Loucy (cell line): ENCODE data around the gene RPL27.

Experiments
- H2AFZ ChIP-seq: fragments of 200-600 bp; sonication (generic); 2 replicates; pipeline ENCODE4 v1.6.0; 2016; ENCODE audit warnings: antibody characterized with exemption, mild to moderate bottlenecking, low read length, moderate library complexity
- H3F3A ChIP-seq: fragments of 200-600 bp; 2 replicates; pipeline ENCODE4 v1.6.0; 2016; ENCODE audit warnings: antibody characterized with exemption, low read depth, mild to moderate bottlenecking
- H3K27me3 ChIP-seq: fragments of 200-600 bp; sonication (generic); 2 replicates; pipeline ENCODE4 v1.6.1; 2014; ENCODE audit warnings: low read length, mild to moderate bottlenecking; ENCODE audit not compliant: insufficient read depth, poor library complexity, severe bottlenecking
- H3K36me3 ChIP-seq: fragments of 200-600 bp; sonication (generic); 2 replicates; pipeline ENCODE4 v1.6.1; 2016; ENCODE audit warnings: low read length; ENCODE audit not compliant: insufficient read depth
- H3K4me1 ChIP-seq: fragments of 200-600 bp; sonication (generic); 2 replicates; pipeline ENCODE4 v1.5.1; 2014; ENCODE audit warnings: low read length, mild to moderate bottlenecking; ENCODE audit not compliant: insufficient read depth, poor library complexity, severe bottlenecking
- H3K4me2 ChIP-seq: fragments of 200-600 bp; sonication (generic); 2 replicates; pipeline ENCODE4 v1.6.0; 2014; ENCODE audit warnings: antibody characterized with exemption, low read length, low read depth, mild to moderate bottlenecking; ENCODE audit not compliant: poor library complexity, severe bottlenecking
- H3K4me3 ChIP-seq: fragments of 200-600 bp; sonication (generic); 2 replicates; pipeline ENCODE4 v1.5.1; 2014; ENCODE audit warnings: low read length, mild to moderate bottlenecking, mixed read lengths; ENCODE audit not compliant: poor library complexity, severe bottlenecking
- H3K79me2 ChIP-seq: fragments of 200-600 bp; sonication (generic); 2 replicates; pipeline ENCODE4 v1.6.1; 2014; ENCODE audit warnings: low read length; ENCODE audit not compliant: insufficient read depth
- H3K9ac ChIP-seq: fragments of 200-600 bp; sonication (generic); 2 replicates; pipeline ENCODE4 v1.6.0; 2014; ENCODE audit warnings: mild to moderate bottlenecking, low read depth, low read length, moderate library complexity; ENCODE audit not compliant: poor library complexity, severe bottlenecking
- H3K9me2 ChIP-seq: fragments of 200-600 bp; sonication (generic); replicated peaks from 2 replicates; pipeline ENCODE4 v1.6.1; 2016; ENCODE audit warnings: low read depth, low read length, mixed read lengths
- H3K9me3 ChIP-seq: fragments of 200-600 bp; sonication (generic); 2 replicates; pipeline ENCODE4 v1.6.1; 2014; ENCODE audit warnings: mild to moderate bottlenecking, antibody characterized with exemption, low read length, low read depth; ENCODE audit not compliant: insufficient read depth
- H4K20me1 ChIP-seq: fragments of 200-600 bp; sonication (generic); 2 replicates; pipeline ENCODE4 v1.6.0; 2014; ENCODE audit warnings: antibody characterized with exemption, low read length, mild to moderate bottlenecking; ENCODE audit not compliant: insufficient read depth, poor library complexity, severe bottlenecking
- CTCF ChIP-seq: fragments of 200-600 bp; sonication (generic); conservative IDR thresholded peaks from 2 replicates; pipeline ENCODE4 v1.5.1; 2014; ENCODE audit warnings: mild to moderate bottlenecking, antibody characterized with exemption, low read length
- EZH2phosphoT487 ChIP-seq: fragments of 200-600 bp; IDR thresholded peaks from 2 replicates; pipeline ENCODE4 v1.6.1; 2018; ENCODE audit warnings: antibody characterized with exemption, mild to moderate bottlenecking, moderate library complexity, borderline replicate concordance

Gene RPL27

GRCh38 chr17:43034894-43035293, 36.7 kb downstream of the RPL27 start:
- Histone ChIP-seq H3K9ac (no peak overlapping the region), H3K4me3 (no peak overlapping the region), H3K9me3 (no peaks in the 10 kb centered on the region), H2AFZ (no peak overlapping the region), H4K20me1 (no peaks in the 10 kb centered on the region), H3K4me2 (no peak overlapping the region), H3K9me2 (no peaks in the 10 kb centered on the region), H3K27me3 (no peaks in the 10 kb centered on the region), H3F3A (no peaks in the 10 kb centered on the region), H3K79me2 (no peaks in the 10 kb centered on the region), H3K4me1 (no peaks in the 10 kb centered on the region), H3K36me3 (no peaks in the 10 kb centered on the region)
- TF ChIP-seq EZH2phosphoT487 (no peak), CTCF (no peak)

GRCh38 chr17:43039646-43040045, 41.4 kb downstream of the RPL27 start:
- H3K9me3 ChIP-seq: no peaks in the 10 kb centered on the region
- TF ChIP-seq EZH2phosphoT487 (no peak), CTCF (no peak)
- no peak overlapping the region for H3K4me2 ChIP-seq
- H3K27me3 ChIP-seq: no peaks in the 10 kb centered on the region
- H3K4me3 ChIP-seq: no peak overlapping the region
- no peaks in the 10 kb centered on the region for H3K36me3 ChIP-seq
- H2AFZ ChIP-seq: no peak overlapping the region
- no peaks in the 10 kb centered on the region for H4K20me1 ChIP-seq
- H3K9me2 ChIP-seq: no peaks in the 10 kb centered on the region
- H3K9ac ChIP-seq: no peak overlapping the region
- no peaks in the 10 kb centered on the region for H3F3A ChIP-seq
- no peaks in the 10 kb centered on the region for H3K79me2 ChIP-seq
- H3K4me1 ChIP-seq: peaks cover 9% of the 10 kb centered on the region

GRCh38 chr17:43040655-43041054, 42.4 kb downstream of the RPL27 start:
- H3K4me2 ChIP-seq: no peak overlapping the region
- no peaks in the 10 kb centered on the region for H3F3A ChIP-seq
- H3K9ac ChIP-seq: no peak overlapping the region
- TF ChIP-seq CTCF: no peak
- no peaks in the 10 kb centered on the region for H4K20me1 ChIP-seq
- no peaks in the 10 kb centered on the region for H3K9me3 ChIP-seq
- peaks cover 6% of the 10 kb centered on the region; the same call in 1 of the 2 replicates for H3K36me3 ChIP-seq
- no peaks in the 10 kb centered on the region for H3K79me2 ChIP-seq
- no peak overlapping the region for H2AFZ ChIP-seq
- H3K4me3 ChIP-seq: no peak overlapping the region
- peaks cover 9% of the 10 kb centered on the region for H3K4me1 ChIP-seq
- H3K9me2 ChIP-seq: no peaks in the 10 kb centered on the region
- H3K27me3 ChIP-seq: no peaks in the 10 kb centered on the region
